GM12872 (cell line): ENCODE data around the gene ROBO1.

Experiments
- TF ChIP-seq, protein P1 (sequence below): IDR thresholded peaks from 3 replicates; pipeline ENCODE4 v1.5.1; 2011; ENCODE audit warnings: low read depth, mild to moderate bottlenecking, low read length, moderate library complexity; ENCODE audit not compliant: insufficient read depth

The ROBO1 gene

DNA sequence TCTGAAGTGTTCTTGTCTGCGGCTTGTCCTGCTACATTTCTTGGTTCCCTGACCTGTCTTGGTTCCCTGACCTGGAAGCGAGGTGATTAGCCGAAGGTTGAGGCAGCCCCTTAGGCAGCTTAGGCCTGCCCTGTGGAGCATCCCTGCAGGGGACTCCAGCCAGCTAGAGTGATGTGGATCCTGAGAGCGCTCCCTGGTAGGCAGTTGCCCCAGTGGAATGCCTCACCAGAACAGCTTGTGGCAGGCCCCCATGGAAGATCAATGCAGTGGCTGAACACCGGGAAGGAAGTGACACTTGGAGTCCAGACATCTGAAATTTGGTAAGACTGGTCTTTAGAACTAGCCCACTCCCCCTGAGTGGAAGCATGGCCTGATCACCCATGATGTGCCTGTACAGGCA, 5.5 kb upstream of the ROBO1 start:
- TF ChIP-seq, protein P1, sequence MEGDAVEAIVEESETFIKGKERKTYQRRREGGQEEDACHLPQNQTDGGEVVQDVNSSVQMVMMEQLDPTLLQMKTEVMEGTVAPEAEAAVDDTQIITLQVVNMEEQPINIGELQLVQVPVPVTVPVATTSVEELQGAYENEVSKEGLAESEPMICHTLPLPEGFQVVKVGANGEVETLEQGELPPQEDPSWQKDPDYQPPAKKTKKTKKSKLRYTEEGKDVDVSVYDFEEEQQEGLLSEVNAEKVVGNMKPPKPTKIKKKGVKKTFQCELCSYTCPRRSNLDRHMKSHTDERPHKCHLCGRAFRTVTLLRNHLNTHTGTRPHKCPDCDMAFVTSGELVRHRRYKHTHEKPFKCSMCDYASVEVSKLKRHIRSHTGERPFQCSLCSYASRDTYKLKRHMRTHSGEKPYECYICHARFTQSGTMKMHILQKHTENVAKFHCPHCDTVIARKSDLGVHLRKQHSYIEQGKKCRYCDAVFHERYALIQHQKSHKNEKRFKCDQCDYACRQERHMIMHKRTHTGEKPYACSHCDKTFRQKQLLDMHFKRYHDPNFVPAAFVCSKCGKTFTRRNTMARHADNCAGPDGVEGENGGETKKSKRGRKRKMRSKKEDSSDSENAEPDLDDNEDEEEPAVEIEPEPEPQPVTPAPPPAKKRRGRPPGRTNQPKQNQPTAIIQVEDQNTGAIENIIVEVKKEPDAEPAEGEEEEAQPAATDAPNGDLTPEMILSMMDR = no peak

DNA sequence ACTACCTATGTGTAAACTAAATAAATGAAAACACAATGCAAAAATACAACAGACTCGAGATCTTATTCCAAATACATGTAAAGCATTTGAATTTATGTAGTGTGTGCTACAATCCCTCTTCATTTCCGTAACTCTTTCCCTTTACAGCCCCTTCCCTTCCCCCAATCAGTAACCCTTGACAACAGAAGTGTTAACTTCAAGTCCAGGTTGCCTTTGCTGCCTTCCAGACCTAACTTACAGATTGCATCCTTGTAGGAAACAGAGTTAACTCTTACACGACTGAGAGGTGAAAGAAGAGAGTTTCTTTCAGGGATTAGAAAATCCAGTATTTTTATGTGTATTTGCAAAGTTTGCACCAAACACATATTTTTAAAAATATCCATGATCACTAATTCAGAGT, 1.4 kb upstream of the ROBO1 start:
- TF ChIP-seq, protein P1 = no peak

DNA sequence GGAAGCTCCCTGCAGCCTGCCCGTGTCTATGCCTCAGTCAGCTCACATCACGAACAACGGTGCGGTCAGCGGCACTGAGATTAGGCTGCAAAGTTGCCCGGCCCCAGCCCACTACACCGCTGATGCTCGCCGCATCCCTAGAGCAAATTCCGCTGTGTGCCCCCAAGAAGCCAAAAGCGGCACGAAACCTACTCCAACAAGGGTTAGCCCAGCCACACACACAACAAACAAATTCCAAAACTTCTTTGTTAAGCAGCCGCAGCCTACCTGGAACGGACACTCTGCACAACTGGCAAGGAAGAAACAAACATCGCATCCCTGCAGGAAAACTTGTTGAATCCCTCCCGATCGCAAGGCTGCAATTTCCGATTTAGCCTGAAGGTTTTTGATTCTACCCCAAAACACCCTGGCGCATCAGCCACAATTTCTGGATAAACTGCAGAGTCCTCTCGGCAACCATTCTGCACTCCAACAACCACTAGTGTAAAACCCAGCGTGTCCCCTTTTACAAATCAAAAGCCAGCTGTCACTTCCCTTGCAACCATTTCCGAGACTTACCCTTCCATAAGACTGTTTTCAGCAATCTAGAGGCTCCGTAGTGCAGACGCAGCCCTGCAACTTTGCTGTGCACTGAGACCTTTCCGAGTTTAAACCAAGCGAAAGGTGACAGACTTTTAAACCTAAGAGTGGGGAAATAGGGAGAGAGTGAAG, 449 bp downstream of the ROBO1 start:
- TF ChIP-seq, protein P1 = no peak

DNA sequence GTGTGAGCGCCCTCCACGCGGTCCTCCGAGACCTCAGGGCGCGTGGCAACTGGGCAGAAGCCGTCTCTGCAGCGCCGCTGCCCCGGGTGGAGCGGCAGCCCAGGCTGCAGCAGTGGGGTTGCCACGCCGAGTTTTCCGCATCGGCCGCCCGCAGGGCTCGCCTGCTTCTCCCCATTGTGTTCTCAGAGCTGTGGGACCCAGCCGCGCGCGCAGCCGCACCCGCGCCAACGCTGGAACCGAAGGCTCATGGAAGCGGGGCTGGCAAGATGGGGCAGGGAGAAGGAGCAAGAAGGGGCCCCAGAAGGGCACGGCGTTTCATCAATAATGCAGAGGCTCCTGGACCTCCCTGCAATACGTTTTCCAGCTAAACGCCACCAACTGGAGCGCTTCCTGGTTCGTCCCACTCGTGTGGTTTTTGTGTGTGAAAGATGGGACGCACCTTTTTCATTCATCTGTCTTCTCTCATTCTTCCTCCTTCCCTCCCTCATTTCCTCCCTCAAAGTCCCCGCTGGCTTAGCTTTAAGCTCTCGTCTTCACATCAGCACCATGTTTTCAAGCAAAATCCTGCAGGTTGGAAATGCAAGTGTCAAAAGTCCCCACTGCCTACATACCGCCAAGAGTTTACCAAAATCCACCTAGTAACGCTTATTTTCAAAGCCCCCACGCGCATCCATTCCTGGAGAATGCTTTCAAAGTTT, 1.2 kb downstream of the ROBO1 start:
- TF ChIP-seq, protein P1 = no peak

DNA sequence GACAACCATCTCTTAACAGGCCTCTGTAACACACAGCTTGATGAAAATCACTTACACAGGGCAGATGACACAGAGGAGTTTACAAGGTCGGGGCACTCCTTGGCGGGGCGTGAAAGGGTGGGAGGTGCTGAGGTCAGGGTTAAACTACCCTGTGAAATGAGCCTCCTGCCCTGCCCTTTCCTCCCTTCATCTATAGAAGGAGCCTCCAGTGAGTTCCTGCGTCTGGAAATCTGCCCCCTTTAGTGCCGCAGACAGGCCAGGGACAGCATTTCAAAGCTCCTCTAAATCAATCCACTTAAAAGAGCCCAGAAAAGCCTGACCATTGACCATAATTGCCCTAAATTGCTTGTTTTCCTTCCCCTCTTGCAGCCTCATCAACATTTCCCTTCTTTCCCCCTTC, 1.9 kb downstream of the ROBO1 start:
- TF ChIP-seq, protein P1 = no peak

DNA sequence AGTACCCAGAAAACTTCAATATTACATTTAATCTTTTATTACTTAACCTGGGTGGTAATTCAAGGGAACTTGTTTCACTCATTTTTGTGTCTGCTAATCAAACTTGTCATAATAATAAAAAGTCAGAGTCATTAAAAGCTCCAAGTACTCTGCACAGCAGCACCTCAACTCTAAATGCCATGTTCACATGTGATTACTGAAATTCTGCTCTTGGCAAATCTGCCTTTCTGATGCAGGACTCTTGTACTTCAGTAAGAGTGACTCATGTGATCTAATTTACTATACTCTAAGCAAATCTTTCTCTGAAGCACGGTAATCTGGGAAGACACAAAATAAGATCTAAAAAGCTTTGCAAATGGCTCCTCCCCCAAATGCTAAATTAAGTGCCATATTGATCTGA, 6.4 kb downstream of the ROBO1 start:
- TF ChIP-seq, protein P1 = no peak

DNA sequence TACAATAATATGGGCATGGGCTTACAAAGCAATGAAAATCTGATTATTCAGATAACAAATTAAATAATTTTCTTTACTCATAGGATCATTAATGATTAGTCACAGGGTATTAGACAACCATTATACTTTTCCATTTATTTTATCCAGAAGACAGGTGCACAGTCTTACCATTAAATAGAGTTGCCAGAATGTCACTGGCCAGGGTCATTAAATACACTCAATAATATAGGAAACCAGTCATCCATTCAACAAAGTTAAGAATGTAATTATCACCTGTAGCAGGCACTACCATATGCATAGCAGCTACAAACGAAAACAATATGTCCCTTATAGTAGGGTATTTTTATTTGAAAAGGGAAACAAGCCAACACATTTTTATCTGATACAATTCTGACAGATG, 16.1 kb downstream of the ROBO1 start:
- TF ChIP-seq, protein P1 = no peak
